BJ (cell line): ENCODE data around the gene RHOF. TPM values are rescaled to one million over a fixed set of nuclear protein-coding genes. Genes with fewer than 3 reads are reported as not detected.

Experiments
- CTCF ChIA-PET: fragments of 350-600 bp; formaldehyde crosslinking; extraction: SDS; loops from one replicate; lab custom pipeline; 2021; ENCODE audit warnings: antibody characterized with exemption, inconsistent platforms; lab: Yijun Ruan, JAX
- POLR2A ChIA-PET: fragments of 300-600 bp; sonication (Branson Sonifier 250); formaldehyde crosslinking; extraction: SDS; loops from one replicate; lab custom pipeline; 2021; ENCODE audit warnings: antibody characterized with exemption; lab: Charles Lee
- DNase-seq: peaks from one replicate; pipeline ENCODE4 v3.0.0-alpha.2; 2011; ENCODE audit warnings: low read depth
- H3K27me3 ChIP-seq: 2 replicates; pipeline ENCODE4 v1.6.0; 2011; ENCODE audit warnings: low read length; ENCODE audit not compliant: control insufficient read depth, insufficient read depth
- H3K36me3 ChIP-seq: 2 replicates; pipeline ENCODE4 v1.5.1; 2011; ENCODE audit warnings: low read length; ENCODE audit not compliant: control insufficient read depth, insufficient read depth
- H3K4me3 ChIP-seq: 2 replicates; pipeline ENCODE4 v1.5.1; 2011; ENCODE audit warnings: low read depth, mild to moderate bottlenecking, control low read depth, low read length
- polyA plus RNA-seq: library from polyadenylated mRNA; depleted of rRNA; stranded (reverse); fragments of >200 nt; gene quantifications from 2 replicates; pipeline ENCODE4 v1.2.3, GENCODE V29; 2011
- TF ChIP-seq, protein P1 (sequence below): IDR thresholded peaks from 2 replicates; pipeline ENCODE4 v1.5.1; 2011; ENCODE audit warnings: low read depth, mild to moderate bottlenecking, control low read depth, inconsistent platforms, low read length, moderate library complexity; ENCODE audit not compliant: insufficient read depth

The RHOF gene
- polyA plus RNA-seq, 1 experiment: 3.0 TPM

DNA sequence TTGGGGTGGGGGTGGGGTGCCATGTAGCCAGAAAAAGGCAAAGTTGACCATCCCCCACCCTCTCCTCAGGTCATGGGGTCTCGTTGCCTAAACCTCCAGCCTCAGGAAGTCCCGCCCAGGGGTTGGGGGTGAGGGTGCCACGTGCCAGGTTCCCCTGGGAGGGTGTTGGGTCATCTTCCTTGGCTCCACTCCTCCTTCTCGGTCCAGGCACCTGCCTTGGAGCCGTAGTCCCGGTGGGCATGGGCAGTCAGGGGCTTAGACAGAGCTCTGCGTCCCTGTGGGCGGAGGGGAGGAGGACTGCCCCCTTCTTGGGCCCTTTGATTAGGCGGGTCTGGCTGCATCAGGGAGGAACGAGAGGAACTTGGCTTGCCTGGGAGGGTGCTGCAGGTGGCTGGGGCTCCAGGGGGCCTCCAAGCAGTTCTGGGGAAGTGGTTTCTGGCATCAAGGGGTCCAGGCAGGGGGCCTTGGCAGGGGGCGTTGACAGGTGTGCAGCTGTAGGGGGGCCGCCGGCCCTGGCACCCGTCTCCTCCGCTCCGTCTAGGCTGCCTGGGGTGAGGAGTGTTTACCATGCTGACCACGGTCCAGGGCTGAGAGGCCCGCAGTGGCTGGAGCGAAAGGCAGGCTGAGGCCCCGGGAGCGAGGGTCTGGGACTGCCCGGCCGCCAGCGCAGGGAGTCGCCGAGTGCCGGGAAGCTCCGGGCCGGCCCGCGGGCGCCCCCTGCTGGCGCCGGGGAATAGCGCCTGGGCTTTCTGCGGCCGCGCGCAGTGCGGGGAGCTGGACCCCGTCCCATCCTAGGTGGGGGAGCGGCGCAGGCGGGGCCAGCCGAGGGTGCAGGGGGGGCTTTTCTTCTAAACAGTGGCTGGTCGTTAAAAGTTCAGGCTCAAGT lies 18.2 kb upstream of the RHOF start:
- ChIA-PET CTCF (interaction anchor here (0.6 to 13.6 kb wide), 28 partner anchors 9 to 339 kb away, joined by 3 to 467 read pairs (median 4); partner anchors contain the start of genes PSMD9, RHOF and SETD1B), POLR2A (interaction anchor here (1.0 to 1.3 kb wide), 2 partner anchors 9 to 17 kb away, joined by 4 to 8 read pairs; no protein-coding TSS in a partner anchor)
- H3K4me3 ChIP-seq: peak overlapping the region; percentile 77
- H3K27me3 ChIP-seq: no peaks in the 10 kb centered on the region
- TF ChIP-seq, protein P1, sequence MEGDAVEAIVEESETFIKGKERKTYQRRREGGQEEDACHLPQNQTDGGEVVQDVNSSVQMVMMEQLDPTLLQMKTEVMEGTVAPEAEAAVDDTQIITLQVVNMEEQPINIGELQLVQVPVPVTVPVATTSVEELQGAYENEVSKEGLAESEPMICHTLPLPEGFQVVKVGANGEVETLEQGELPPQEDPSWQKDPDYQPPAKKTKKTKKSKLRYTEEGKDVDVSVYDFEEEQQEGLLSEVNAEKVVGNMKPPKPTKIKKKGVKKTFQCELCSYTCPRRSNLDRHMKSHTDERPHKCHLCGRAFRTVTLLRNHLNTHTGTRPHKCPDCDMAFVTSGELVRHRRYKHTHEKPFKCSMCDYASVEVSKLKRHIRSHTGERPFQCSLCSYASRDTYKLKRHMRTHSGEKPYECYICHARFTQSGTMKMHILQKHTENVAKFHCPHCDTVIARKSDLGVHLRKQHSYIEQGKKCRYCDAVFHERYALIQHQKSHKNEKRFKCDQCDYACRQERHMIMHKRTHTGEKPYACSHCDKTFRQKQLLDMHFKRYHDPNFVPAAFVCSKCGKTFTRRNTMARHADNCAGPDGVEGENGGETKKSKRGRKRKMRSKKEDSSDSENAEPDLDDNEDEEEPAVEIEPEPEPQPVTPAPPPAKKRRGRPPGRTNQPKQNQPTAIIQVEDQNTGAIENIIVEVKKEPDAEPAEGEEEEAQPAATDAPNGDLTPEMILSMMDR: peak; percentile 54
- no peak for DNase-seq
- peaks cover 49% of the 10 kb centered on the region for H3K36me3 ChIP-seq

DNA sequence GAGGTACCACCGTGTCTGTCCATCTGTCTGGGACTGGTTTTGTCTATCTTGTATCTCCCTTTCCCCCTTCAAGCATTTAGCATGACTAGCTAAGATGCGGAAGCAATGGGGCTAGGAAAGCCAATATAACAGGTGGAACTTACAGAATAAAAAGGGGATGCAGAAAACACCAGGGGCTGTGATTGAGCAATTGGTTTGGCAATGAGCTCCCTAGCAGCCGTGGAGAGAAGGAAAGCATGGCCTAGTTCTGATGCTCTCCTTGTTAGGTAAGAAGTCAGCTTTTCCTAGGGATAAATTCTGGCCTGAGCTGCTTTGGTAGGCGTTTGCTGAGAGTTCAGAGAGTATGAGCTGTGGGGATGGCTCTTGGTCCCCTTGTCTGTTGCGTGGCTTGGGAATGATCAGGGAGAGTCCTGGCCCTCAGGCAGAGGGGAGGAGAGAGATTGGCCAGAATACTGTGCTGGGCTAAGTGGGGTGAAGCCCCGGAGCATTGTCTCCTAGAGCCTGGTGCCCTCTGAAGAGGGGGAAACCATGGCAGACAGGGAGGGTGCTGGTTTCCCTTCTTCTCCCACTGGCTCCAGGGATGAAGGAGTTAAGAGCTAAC lies 17.4 kb upstream of the RHOF start:
- no peak for DNase-seq
- H3K27me3 ChIP-seq: no peaks in the 10 kb centered on the region
- POLR2A ChIA-PET: interaction anchor here (0.6 to 1.3 kb wide), 2 partner anchors 9 to 43 kb away, joined by 3 to 8 read pairs; no protein-coding TSS in a partner anchor
- H3K36me3 ChIP-seq: peaks cover 47% of the 10 kb centered on the region
- CTCF ChIA-PET: interaction anchor here (1.1 to 13.6 kb wide), 15 partner anchors 10 to 111 kb away, joined by 3 to 467 read pairs (median 6); partner anchors contain the start of genes PSMD9, RHOF and SETD1B
- H3K4me3 ChIP-seq: peak overlapping the region; percentile 77
- TF ChIP-seq, protein P1: no peak

- DNase-seq: no peak
- H3K4me3 ChIP-seq: no peak overlapping the region
- ChIA-PET POLR2A (interaction anchor here (0.6 to 0.7 kb wide), 2 partner anchors 40 to 43 kb away, joined by 3 to 17 read pairs; no protein-coding TSS in a partner anchor), CTCF (interaction anchor here (1.1 to 13.6 kb wide), 7 partner anchors 14 to 109 kb away, joined by 3 to 467 read pairs (median 21); partner anchors contain the start of genes PSMD9, RHOF and SETD1B)
- H3K27me3 ChIP-seq: no peaks in the 10 kb centered on the region
- TF ChIP-seq, protein P1: no peak
- peaks cover 46% of the 10 kb centered on the region for H3K36me3 ChIP-seq
Measured at GRCh38 chr12:121810234-121810817, 16.8 kb upstream of the RHOF start.

DNA sequence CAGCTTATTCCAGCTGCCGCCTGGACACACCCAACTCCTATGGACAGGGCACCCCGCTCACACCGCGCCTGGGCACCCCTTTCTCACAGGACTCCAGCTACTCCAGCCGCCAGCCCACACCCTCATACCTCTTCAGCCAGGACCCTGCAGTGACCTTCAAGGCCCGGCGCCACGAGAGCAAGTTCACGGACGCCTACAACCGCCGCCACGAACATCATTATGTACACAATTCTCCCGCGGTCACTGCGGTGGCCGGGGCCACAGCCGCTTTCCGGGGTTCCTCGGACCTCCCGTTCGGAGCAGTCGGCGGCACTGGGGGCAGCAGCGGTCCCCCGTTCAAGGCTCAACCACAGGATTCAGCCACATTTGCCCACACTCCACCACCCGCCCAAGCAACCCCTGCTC lies 16.2 kb upstream of the RHOF start:
- CTCF ChIA-PET: interaction anchor here (4.6 to 13.6 kb wide), 2 partner anchors 13 to 81 kb away, joined by 42 to 467 read pairs; partner anchors contain the start of genes PSMD9, RHOF and SETD1B
- TF ChIP-seq, protein P1: no peak

More for the DNA sequence above, 16.2 kb upstream of the RHOF start:
- peaks cover 40% of the 10 kb centered on the region for H3K36me3 ChIP-seq
- DNase-seq: no peak
- no peaks in the 10 kb centered on the region for H3K27me3 ChIP-seq
- no peak overlapping the region for H3K4me3 ChIP-seq
- POLR2A ChIA-PET: no interaction called here
